ENCODE results near the gene HOXB9.

GRCh38 chr17:48627118-48627597 is 1.0 kb upstream of the HOXB9 start:
- no peak for TF ChIP-seq CTCF (IDR thresholded peaks at IDR 0.05)
- no peak for TF ChIP-seq POLR2A (IDR thresholded peaks at IDR 0.05)
